Hepatocyte (in vitro differentiated cells): ENCODE data around the gene ICA1. TPM values are rescaled to one million over a fixed set of nuclear protein-coding genes. Genes with fewer than 3 reads are reported as not detected.

Experiments used
- DNase-seq: peaks from one replicate; pipeline ENCODE4 v3.0.0-alpha.2; 2016; ENCODE audit warnings: low spot score
- H2AFZ ChIP-seq: fragments of 200-600 bp; sonication (generic); 2 replicates; pipeline ENCODE4 v1.6.0; 2016; ENCODE audit warnings: antibody characterized with exemption, mild to moderate bottlenecking
- H3K27ac ChIP-seq: fragments of 200-600 bp; sonication (generic); 2 replicates; pipeline ENCODE4 v1.5.1; 2016; ENCODE audit warnings: mild to moderate bottlenecking
- H3K27me3 ChIP-seq: fragments of 200-600 bp; sonication (generic); 2 replicates; pipeline ENCODE4 v1.6.1; 2016
- H3K36me3 ChIP-seq: fragments of 200-600 bp; sonication (generic); replicated peaks from 2 replicates; pipeline ENCODE4 v1.5.1; 2016; ENCODE audit warnings: low read depth; ENCODE audit not compliant: insufficient read depth
- H3K4me1 ChIP-seq: fragments of 200-600 bp; sonication (generic); 2 replicates; pipeline ENCODE4 v1.5.1; 2016; ENCODE audit warnings: mild to moderate bottlenecking, moderate library complexity; ENCODE audit not compliant: insufficient read depth
- H3K4me2 ChIP-seq: fragments of 200-600 bp; sonication (generic); 2 replicates; pipeline ENCODE4 v1.6.0; 2016
- H3K4me3 ChIP-seq: fragments of 200-600 bp; sonication (generic); 2 replicates; pipeline ENCODE4 v1.5.1; 2016; ENCODE audit warnings: mild to moderate bottlenecking
- H3K79me2 ChIP-seq: fragments of 200-600 bp; sonication (generic); 2 replicates; pipeline ENCODE4 v1.6.0; 2017; ENCODE audit warnings: mild to moderate bottlenecking
- H3K9me2 ChIP-seq: fragments of 200-600 bp; sonication (generic); replicated peaks from 2 replicates; pipeline ENCODE4 v1.6.0; 2017; ENCODE audit warnings: mild to moderate bottlenecking; ENCODE audit not compliant: insufficient read depth
- H3K9me3 ChIP-seq: fragments of 200-600 bp; sonication (generic); 2 replicates; pipeline ENCODE4 v1.5.1; 2016; ENCODE audit warnings: low read depth, mild to moderate bottlenecking
- H4K20me1 ChIP-seq: fragments of 200-600 bp; sonication (generic); 2 replicates; pipeline ENCODE4 v1.6.0; 2016; ENCODE audit warnings: mild to moderate bottlenecking; ENCODE audit not compliant: insufficient read depth, poor library complexity, severe bottlenecking
- CTCF ChIP-seq: fragments of 200-600 bp; sonication (generic); IDR thresholded peaks from 2 replicates; pipeline ENCODE4 v1.5.1; 2016; ENCODE audit warnings: antibody characterized with exemption, mild to moderate bottlenecking; ENCODE audit not compliant: poor library complexity
- EZH2 ChIP-seq: fragments of 200-600 bp; sonication (generic); IDR thresholded peaks from 2 replicates; pipeline ENCODE4 v1.6.1; 2016; ENCODE audit warnings: antibody characterized with exemption, mild to moderate bottlenecking, borderline replicate concordance
- EZH2phosphoT487 ChIP-seq: fragments of 200-600 bp; sonication (generic); IDR thresholded peaks from one replicate; pipeline ENCODE4 v1.6.1; 2018; ENCODE audit warnings: antibody characterized with exemption, mild to moderate bottlenecking, low read depth, moderate library complexity; ENCODE audit not compliant: unreplicated experiment, severe bottlenecking
- WGBS: methylation state at CpG from one replicate; pipeline ENCODE4 v1.1.6; 2016; ENCODE audit warnings: low lambda C conversion rate; ENCODE audit errors: missing lambda C conversion rate; 5-methylcytosine and 5-hydroxymethylcytosine counted together
- polyA plus RNA-seq: library from polyadenylated mRNA; unstranded; fragments of >200 nt; fragmentation: Nextera tagmentation; extraction: Ambion mirVana; gene quantifications from 2 replicates; pipeline ENCODE4 v1.2.1, GENCODE V29; 2016
- total RNA-seq: library from RNA; depleted of rRNA; stranded (reverse); fragments of >200 nt; gene quantifications from 2 replicates; pipeline ENCODE4 v1.2.3, GENCODE V29; 2014

The ICA1 gene
- total and polyA plus RNA-seq, 2 experiments from 2014 or later, result 32.9 to 40.1 TPM

GRCh38 chr7:8286118-8286517 lies 24.2 kb upstream of the ICA1 start:
- Histone ChIP-seq H3K27ac (no peak overlapping the region), H3K4me1 (no peaks in the 10 kb centered on the region), H3K79me2 (no peaks in the 10 kb centered on the region), H3K27me3 (no peaks in the 10 kb centered on the region), H3K9me3 (no peaks in the 10 kb centered on the region), H2AFZ (no peak overlapping the region), H3K36me3 (no peaks in the 10 kb centered on the region), H3K9me2 (no peaks in the 10 kb centered on the region), H4K20me1 (no peaks in the 10 kb centered on the region), H3K4me2 (no peak overlapping the region), H3K4me3 (no peak overlapping the region)
- TF ChIP-seq EZH2, result no peak
- TF ChIP-seq CTCF, result no peak
- TF ChIP-seq EZH2phosphoT487, result no peak
- WGBS, result 96% methylated on average over 2 of the region's 2 CpGs
- no peak for DNase-seq

GRCh38 chr7:8285155-8285554 lies 23.2 kb upstream of the ICA1 start:
- no peak for TF ChIP-seq EZH2phosphoT487
- no peak for TF ChIP-seq EZH2
- TF ChIP-seq CTCF, result no peak
- Histone ChIP-seq H3K27ac (no peak overlapping the region), H3K27me3 (no peaks in the 10 kb centered on the region), H4K20me1 (no peaks in the 10 kb centered on the region), H3K36me3 (no peaks in the 10 kb centered on the region), H3K9me2 (no peaks in the 10 kb centered on the region), H3K4me2 (no peak overlapping the region), H3K4me3 (no peak overlapping the region), H3K79me2 (no peaks in the 10 kb centered on the region), H2AFZ (no peak overlapping the region), H3K9me3 (no peaks in the 10 kb centered on the region), H3K4me1 (no peaks in the 10 kb centered on the region)
- DNase-seq, result no peak

GRCh38 chr7:8284606-8285005 lies 22.6 kb upstream of the ICA1 start:
- DNase-seq, result peak; percentile 23
- Histone ChIP-seq H3K27me3 (no peaks in the 10 kb centered on the region), H3K79me2 (no peaks in the 10 kb centered on the region), H3K4me1 (no peaks in the 10 kb centered on the region), H3K4me2 (no peak overlapping the region), H3K9me3 (no peaks in the 10 kb centered on the region), H2AFZ (no peak overlapping the region), H3K9me2 (no peaks in the 10 kb centered on the region), H3K27ac (no peak overlapping the region), H4K20me1 (no peaks in the 10 kb centered on the region), H3K36me3 (no peaks in the 10 kb centered on the region), H3K4me3 (no peak overlapping the region)
- TF ChIP-seq EZH2phosphoT487, result no peak
- TF ChIP-seq EZH2, result no peak
- 47% methylated on average over 1 of the region's 1 CpG for WGBS

- H3K27me3 ChIP-seq, result no peaks in the 10 kb centered on the region
- no peaks in the 10 kb centered on the region for H3K9me3 ChIP-seq
- H4K20me1 ChIP-seq, result no peaks in the 10 kb centered on the region
- 92% methylated on average over 2 of the region's 2 CpGs for WGBS
- H3K27ac ChIP-seq, result no peak overlapping the region
- no peak for TF ChIP-seq CTCF
- no peak for TF ChIP-seq EZH2phosphoT487
- no peak for TF ChIP-seq EZH2
- no peaks in the 10 kb centered on the region for H3K9me2 ChIP-seq
- no peak for DNase-seq
- H3K4me2 ChIP-seq, result no peak overlapping the region
- H3K79me2 ChIP-seq, result no peaks in the 10 kb centered on the region
- no peak overlapping the region for H2AFZ ChIP-seq
- H3K4me1 ChIP-seq, result no peaks in the 10 kb centered on the region
- no peaks in the 10 kb centered on the region for H3K36me3 ChIP-seq
- H3K4me3 ChIP-seq, result no peak overlapping the region
Measured at GRCh38 chr7:8283968-8284367, 22.0 kb upstream of the ICA1 start.
